Suppressor macrophage treated with lipopolysaccharide for 4 hours (primary cell): ENCODE results near the gene ENPEP.

Source experiments
- DNase-seq: peaks from one replicate; pipeline ENCODE4 v3.0.0-alpha.2; 2020

Gene ENPEP

DNA sequence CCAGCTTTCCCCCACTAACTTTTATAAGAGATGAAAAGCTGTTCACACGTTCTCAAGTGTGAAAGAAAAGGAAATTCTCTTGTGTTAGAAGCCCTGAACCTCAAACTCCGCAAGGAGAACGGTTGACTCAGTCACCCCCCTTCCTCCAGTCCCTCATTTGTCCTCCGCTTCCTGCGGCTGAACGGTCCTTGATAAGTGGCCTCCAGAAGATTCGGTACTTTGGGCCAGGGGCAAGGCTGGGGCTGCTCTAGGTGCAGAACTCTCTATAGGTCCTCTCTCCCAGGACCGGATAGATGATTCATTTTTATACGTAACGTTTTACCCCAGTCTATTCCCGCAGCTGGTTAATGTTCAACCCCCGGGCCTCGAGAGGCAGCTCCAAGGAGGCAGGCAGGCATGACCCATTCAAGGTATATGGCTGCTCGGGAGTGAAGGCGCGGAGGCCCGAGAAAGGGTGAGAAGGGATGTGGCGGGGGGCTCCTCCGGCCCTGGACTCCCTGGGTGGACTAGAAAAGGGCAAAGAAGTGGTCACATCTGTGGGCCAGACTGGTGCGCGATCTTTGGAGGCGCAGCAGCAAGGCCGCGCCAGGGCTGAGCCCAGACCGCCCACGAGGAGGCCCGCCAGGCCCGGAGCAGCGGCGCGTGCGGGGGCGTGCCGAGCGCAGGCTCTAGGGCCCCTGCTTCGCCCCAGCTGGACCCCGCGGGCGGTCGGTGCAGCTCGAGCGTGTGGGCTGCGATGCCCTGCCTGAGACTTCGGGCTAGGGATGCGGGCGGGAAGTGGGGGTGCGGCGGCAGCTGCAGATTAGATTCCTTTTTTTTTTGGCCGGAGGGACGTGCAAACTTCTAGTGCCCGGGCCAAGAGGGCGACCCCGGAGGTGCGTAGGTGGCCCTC lies 135.2 kb downstream of the ENPEP start:
- DNase-seq = no peak

DNA sequence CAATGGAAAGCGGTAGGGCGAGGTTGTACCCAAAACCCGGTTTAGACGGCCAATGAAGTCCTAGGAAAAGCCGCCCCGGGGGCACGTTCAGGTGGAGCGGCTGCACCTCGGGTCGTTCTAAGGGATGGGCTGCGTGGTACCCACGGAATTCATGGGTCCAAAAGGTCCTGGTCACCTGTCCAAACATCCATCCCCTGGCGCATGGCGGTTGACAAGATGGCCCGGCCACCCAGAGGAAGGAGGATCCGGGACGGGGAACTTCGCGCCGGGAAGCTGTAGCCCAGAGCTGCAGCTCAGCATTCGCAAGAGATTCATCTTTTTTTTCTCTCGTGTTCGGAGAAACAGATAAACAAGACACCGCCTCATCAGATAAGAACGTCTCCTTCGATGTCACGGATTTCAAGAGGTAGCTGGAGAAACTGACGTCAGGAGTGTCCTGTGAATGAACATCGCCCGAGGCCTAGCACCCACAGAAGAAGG lies 136.1 kb downstream of the ENPEP start:
- DNase-seq = no peak

DNA sequence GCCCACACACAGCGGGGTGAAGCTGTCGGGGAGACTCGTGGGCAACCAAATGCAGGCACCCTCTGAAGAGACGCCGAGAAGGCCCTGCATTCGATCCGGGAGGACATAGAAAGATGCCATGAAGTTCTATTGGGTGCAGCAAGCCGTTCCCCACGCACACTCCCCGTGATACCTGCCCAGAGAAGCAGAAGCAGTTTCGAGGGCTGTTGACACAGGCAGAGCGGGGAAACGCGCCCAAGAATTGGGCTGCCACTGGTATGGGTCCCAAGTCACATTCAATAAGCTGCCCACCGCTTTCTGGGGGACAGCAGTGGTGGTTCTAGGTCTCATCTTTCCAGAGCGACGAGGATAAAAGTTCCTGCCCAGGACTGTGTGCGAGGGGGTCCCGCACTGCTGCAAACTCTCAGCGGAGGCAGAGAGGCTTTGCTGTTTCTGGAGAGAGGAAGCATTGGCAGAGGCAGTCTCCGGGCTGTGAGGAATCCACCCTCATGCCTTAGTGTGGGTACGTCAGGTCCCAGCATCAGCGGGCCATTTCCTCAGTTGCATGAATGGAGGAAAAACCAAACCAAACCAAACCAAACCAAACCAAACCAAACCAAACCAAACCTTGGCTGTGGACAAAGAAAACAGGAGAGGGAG lies 136.8 kb downstream of the ENPEP start:
- DNase-seq = no peak

DNA sequence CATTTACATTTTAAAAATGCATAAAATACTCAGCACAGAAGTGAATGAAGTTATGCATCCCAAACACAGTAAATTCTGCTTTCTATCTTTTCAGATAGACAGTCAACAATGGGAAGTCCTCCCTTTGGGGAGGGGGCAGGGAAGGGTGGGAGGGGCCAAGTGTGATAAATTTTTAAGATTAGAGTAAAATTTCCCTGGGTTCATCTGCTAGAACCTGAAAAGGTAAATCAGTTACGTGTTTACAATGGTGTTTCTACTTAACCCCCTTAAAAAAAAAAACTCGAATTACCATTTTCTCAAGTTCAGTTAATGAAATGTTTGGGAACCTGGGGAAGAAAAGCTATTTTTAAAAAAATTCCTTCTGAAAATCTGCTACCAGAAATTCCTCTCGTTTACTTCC lies 137.8 kb downstream of the ENPEP start:
- no peak for DNase-seq

GRCh38 chr4:110614173-110614963 lies 138.4 kb downstream of the ENPEP start:
- DNase-seq = no peak
